ENCODE results near the gene KSR1.

The KSR1 gene

DNA sequence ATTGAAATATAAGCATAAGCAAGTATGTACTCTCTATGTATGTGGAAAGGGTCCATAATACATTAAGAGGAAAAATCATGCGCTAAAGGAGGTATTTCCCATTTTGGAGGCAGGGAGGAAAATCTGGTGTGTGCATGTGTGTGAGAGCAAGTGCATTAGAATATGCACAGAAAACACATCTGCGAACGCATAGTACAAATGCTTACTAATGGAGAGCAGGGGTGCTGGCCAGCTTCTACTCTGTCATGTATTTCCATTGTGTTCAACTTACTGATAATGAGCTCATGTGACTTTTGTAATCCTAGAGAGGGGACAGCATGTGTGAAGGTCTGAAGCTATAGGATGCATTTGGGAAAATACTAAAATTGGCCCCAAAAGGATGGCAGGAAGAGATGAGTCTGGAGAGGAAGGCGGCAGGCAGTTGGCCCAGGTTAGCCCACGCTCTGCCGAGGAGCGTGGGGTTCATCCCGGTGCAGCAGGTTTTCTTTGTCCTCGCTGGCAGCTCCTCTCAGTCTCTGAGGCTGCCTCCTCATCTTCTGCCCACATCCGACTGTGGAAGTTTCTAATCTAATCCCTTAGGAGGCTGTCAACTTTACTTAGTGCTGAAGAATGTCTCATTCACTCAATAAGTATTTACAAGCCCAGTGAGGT, 17.8 kb upstream of the KSR1 start:
- H3K4me1 ChIP-seq (ENCODE audit: control insufficient read depth in 1 of 2, insufficient read depth in 1 of 2, low read depth in 1 of 2, low read length in 1 of 2), result no peaks in the 10 kb centered on the region
- H3K27me3 ChIP-seq, result no peaks in the 10 kb centered on the region
- H3K27ac ChIP-seq, result no peak overlapping the region
- TF ChIP-seq, protein P1, sequence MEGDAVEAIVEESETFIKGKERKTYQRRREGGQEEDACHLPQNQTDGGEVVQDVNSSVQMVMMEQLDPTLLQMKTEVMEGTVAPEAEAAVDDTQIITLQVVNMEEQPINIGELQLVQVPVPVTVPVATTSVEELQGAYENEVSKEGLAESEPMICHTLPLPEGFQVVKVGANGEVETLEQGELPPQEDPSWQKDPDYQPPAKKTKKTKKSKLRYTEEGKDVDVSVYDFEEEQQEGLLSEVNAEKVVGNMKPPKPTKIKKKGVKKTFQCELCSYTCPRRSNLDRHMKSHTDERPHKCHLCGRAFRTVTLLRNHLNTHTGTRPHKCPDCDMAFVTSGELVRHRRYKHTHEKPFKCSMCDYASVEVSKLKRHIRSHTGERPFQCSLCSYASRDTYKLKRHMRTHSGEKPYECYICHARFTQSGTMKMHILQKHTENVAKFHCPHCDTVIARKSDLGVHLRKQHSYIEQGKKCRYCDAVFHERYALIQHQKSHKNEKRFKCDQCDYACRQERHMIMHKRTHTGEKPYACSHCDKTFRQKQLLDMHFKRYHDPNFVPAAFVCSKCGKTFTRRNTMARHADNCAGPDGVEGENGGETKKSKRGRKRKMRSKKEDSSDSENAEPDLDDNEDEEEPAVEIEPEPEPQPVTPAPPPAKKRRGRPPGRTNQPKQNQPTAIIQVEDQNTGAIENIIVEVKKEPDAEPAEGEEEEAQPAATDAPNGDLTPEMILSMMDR (IDR thresholded peaks at IDR 0.05), result no peak
- no peak overlapping the region for H3K4me3 ChIP-seq (ENCODE audit: low read depth in 1 of 2, low read length in 1 of 2)
- no peaks in the 10 kb centered on the region for H3K36me3 ChIP-seq
- no peaks in the 10 kb centered on the region for H3K9me3 ChIP-seq

DNA sequence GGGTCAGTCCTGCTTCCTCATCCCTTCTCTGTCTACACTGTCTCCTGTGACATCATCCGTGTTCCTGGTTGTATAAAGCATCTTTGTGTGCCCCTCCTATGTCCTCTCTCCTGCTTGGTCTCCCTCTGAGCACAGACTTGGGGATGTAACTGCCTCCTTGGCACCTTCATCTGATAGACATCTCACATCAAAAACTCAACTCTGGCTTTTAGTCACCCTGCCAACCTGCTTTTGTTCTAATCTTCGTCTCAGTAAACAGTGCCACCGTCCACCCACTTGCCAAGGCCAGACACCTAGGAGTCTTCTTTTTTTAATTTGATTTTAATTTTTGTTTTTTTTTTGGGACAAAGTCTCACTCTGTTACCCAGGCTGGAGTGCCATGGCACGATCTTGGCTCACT, 16.9 kb upstream of the KSR1 start:
- TF ChIP-seq, protein P1 (IDR thresholded peaks at IDR 0.05), result no peak
- Histone ChIP-seq H3K36me3 (no peaks in the 10 kb centered on the region), H3K27ac (no peak overlapping the region), H3K4me3 (ENCODE audit: low read depth in 1 of 2, low read length in 1 of 2) (no peak overlapping the region), H3K9me3 (no peaks in the 10 kb centered on the region), H3K27me3 (no peaks in the 10 kb centered on the region), H3K4me1 (ENCODE audit: control insufficient read depth in 1 of 2, insufficient read depth in 1 of 2, low read depth in 1 of 2, low read length in 1 of 2) (no peaks in the 10 kb centered on the region)

GRCh38 chr17:27442702-27443101, 13.5 kb upstream of the KSR1 start:
- H3K36me3 ChIP-seq, result no peaks in the 10 kb centered on the region
- no peaks in the 10 kb centered on the region for H3K9me3 ChIP-seq
- no peak overlapping the region for H3K27ac ChIP-seq
- no peaks in the 10 kb centered on the region for H3K27me3 ChIP-seq
- TF ChIP-seq, protein P1 (IDR thresholded peaks at IDR 0.05), result no peak
- H3K4me1 ChIP-seq (ENCODE audit: control insufficient read depth in 1 of 2, insufficient read depth in 1 of 2, low read depth in 1 of 2, low read length in 1 of 2), result peaks cover 4 to 13% of the 10 kb centered on the region in 2 experiments
- no peak overlapping the region for H3K4me3 ChIP-seq (ENCODE audit: low read depth in 1 of 2, low read length in 1 of 2)

DNA sequence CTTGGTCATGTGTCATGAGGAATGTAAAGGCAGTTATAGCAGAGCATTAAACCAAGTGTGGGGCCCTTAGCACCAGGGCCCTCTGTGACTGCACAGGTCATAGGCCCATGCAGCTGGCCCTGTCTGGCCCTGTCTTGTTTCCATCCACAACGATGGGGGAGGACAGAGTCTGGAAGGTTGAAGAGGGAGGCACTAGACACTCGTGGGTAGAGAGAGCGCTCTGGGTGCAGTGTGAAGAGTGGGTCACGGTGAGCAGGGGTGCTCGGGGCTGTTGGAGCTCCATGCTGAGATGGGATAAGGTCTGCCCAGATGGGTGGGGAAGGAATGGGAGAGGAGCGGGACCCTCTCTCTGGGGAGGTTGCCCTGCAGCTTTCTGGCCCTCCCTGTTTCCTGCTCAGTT, 12.8 kb upstream of the KSR1 start:
- Histone ChIP-seq H3K9me3 (no peaks in the 10 kb centered on the region), H3K36me3 (no peaks in the 10 kb centered on the region), H3K4me3 (ENCODE audit: low read depth in 1 of 2, low read length in 1 of 2) (no peak overlapping the region), H3K4me1 (ENCODE audit: control insufficient read depth in 1 of 2, insufficient read depth in 1 of 2, low read depth in 1 of 2, low read length in 1 of 2) (peaks cover 4 to 15% of the 10 kb centered on the region in 2 experiments), H3K27me3 (no peaks in the 10 kb centered on the region), H3K27ac (no peak overlapping the region)
- TF ChIP-seq, protein P1 (IDR thresholded peaks at IDR 0.05), result no peak

DNA sequence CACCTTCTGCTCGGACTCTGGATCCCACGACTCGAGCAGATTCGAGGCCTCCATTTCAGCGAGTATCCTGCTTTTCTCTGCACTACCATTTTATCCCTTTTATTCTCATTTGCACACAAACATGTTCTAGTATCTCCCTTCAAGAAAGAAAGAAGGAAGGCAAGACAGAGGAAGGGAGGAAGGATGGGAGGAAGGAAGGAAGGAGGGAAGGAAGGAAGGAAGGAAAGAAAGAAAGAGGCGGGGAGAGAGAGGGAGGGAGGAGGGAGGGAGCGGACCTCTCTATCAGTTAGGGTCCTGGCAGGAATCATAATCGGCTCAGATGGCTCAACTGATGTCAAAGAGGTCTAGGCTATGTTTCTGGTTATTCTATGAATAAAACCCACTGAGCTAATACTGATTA, 10.3 kb upstream of the KSR1 start:
- peaks cover 4 to 15% of the 10 kb centered on the region in 2 experiments for H3K4me1 ChIP-seq (ENCODE audit: control insufficient read depth in 1 of 2, insufficient read depth in 1 of 2, low read depth in 1 of 2, low read length in 1 of 2)
- no peak overlapping the region for H3K27ac ChIP-seq
- no peak overlapping the region for H3K4me3 ChIP-seq (ENCODE audit: low read depth in 1 of 2, low read length in 1 of 2)
- H3K9me3 ChIP-seq, result no peaks in the 10 kb centered on the region
- H3K27me3 ChIP-seq, result no peaks in the 10 kb centered on the region
- H3K36me3 ChIP-seq, result no peaks in the 10 kb centered on the region
- TF ChIP-seq, protein P1 (IDR thresholded peaks at IDR 0.05), result no peak
